K562 (cell line): ENCODE measurements around the gene LGI4. TPM values are rescaled to one million over a fixed set of nuclear protein-coding genes. Genes with fewer than 3 reads are reported as not detected.

Experiments used
- ATAC-seq: fragments of 200-7000 bp; cut with Tn5 transposase; 3 replicates; pipeline ENCODE4 v1.9.1; 2020; ENCODE audit warnings: moderate library complexity
- BruUV-seq: library from RNA; stranded (reverse); fragments of 400-500 nt; replicated peaks from 2 replicates; lab custom pipeline; 2021; lab: Mats Ljungman, UMichigan
- CTCF ChIA-PET: fragments of 300-600 bp; formaldehyde crosslinking; extraction: SDS; loops from one replicate; lab custom pipeline; 2021; ENCODE audit warnings: low intra/inter-chr PET ratio; lab: Yijun Ruan, JAX
- POLR2A ChIA-PET: fragments of 300-600, 350-650 bp; sonication (Branson Sonifier 250); formaldehyde crosslinking; extraction: SDS; loops from one replicate; lab custom pipeline; 2021; ENCODE audit warnings: antibody characterized with exemption, inconsistent platforms; lab: Yijun Ruan, JAX
- DNase-seq, 4 experiments: peaks; one replicate each; pipeline versions ENCODE4 v3.0.0 to v3.0.0-alpha.2; 2011 to 2018; ENCODE audit warnings: low spot score in 3 of 4, mixed read lengths in 3 of 4; ENCODE audit errors: extremely low read depth in 1 of 4
- FAIRE-seq: peaks from 2 replicates; lab custom pipeline; 2011; peaks lifted over from hg19 to GRCh38; lab: Jason Lieb, UNC
- H2AFZ ChIP-seq: 2 replicates; pipeline ENCODE4 v1.6.0; 2011; ENCODE audit warnings: low read depth, low read length, control low read depth, inconsistent platforms
- H3K27ac ChIP-seq: fragments of 200-600 bp; 3 replicates; pipeline ENCODE4 v1.8.0; 2011; ENCODE audit warnings: low read depth, mild to moderate bottlenecking, control low read depth, inconsistent platforms, low read length, moderate library complexity, mixed read lengths; ENCODE audit errors: extremely low read depth
- H3K27me3 ChIP-seq, 2 experiments: fragments of 300-600 bp in 1 of 2; 2 replicates in 1 of 2; 3 replicates in 1 of 2; pipeline versions ENCODE4 v1.6.0 to v1.8.0; 2011; ENCODE audit warnings: inconsistent platforms in 2 of 2, low read length in 2 of 2, mild to moderate bottlenecking in 1 of 2, mixed read lengths in 1 of 2, moderate library complexity in 1 of 2; ENCODE audit not compliant: control insufficient read depth in 2 of 2, insufficient read depth in 2 of 2
- H3K36me3 ChIP-seq: fragments of 300-600 bp; 3 replicates; pipeline ENCODE4 v1.8.0; 2011; ENCODE audit warnings: mild to moderate bottlenecking, low read length, inconsistent platforms; ENCODE audit not compliant: control insufficient read depth, insufficient read depth
- H3K4me1 ChIP-seq, 2 experiments: fragments of 200-600 bp in 1 of 2; replicated peaks in 1 of 2; 2 replicates in 1 of 2; 3 replicates in 1 of 2; pipeline versions ENCODE4 v1.5.1 to v1.8.0; 2011; ENCODE audit warnings: inconsistent platforms in 2 of 2, low read length in 2 of 2, mild to moderate bottlenecking in 1 of 2, mixed read lengths in 1 of 2, moderate library complexity in 1 of 2; ENCODE audit not compliant: control insufficient read depth in 2 of 2, insufficient read depth in 2 of 2
- H3K4me2 ChIP-seq: 2 replicates; pipeline ENCODE4 v1.6.1; 2011; ENCODE audit warnings: low read length, control low read depth, inconsistent platforms, mixed read lengths; ENCODE audit not compliant: insufficient read depth
- H3K4me3 ChIP-seq: fragments of 200-600 bp; sonication (generic), shearing (Covaris generic); 2 replicates; pipeline ENCODE4 v1.5.1; 2016; ENCODE audit warnings: control low read depth, inconsistent platforms
- H3K79me2 ChIP-seq: fragments of 200-600 bp; 3 replicates; pipeline ENCODE4 v1.8.0; 2011; ENCODE audit warnings: low read length, inconsistent platforms; ENCODE audit not compliant: control insufficient read depth, insufficient read depth
- H3K9ac ChIP-seq, 2 experiments: 2 replicates each; pipeline versions ENCODE4 v1.6.0 to v1.6.1; 2011; ENCODE audit warnings: low read depth in 2 of 2, low read length in 2 of 2, control low read depth in 1 of 2, inconsistent platforms in 1 of 2, mild to moderate bottlenecking in 1 of 2, mixed read lengths in 1 of 2; ENCODE audit not compliant: insufficient read depth in 1 of 2
- H3K9me1 ChIP-seq: one replicate; pipeline ENCODE4 v1.6.0; 2011; ENCODE audit warnings: inconsistent platforms, mild to moderate bottlenecking, low read length, moderate library complexity; ENCODE audit not compliant: control insufficient read depth, insufficient read depth
- H3K9me3 ChIP-seq: replicated peaks from 2 replicates; pipeline ENCODE4 v1.5.1; 2011; ENCODE audit warnings: low read depth, low read length, inconsistent platforms; ENCODE audit not compliant: control insufficient read depth, insufficient read depth
- H4K20me1 ChIP-seq: replicated peaks from 2 replicates; pipeline ENCODE4 v1.6.1; 2011; ENCODE audit warnings: low read length, inconsistent platforms, mixed read lengths; ENCODE audit not compliant: control insufficient read depth, insufficient read depth
- CBFA2T2 ChIP-seq: fragments of 450-650 bp; conservative IDR thresholded peaks from 2 replicates; pipeline ENCODE4 v1.6.1; 2017; ENCODE audit warnings: mild to moderate bottlenecking
- EWSR1 ChIP-seq: fragments of 450-650 bp; IDR thresholded peaks from 2 replicates; pipeline ENCODE4 v1.6.1; 2018; ENCODE audit warnings: borderline replicate concordance, mild to moderate bottlenecking, low read depth, moderate library complexity; ENCODE audit not compliant: partially characterized antibody
- MECOM ChIP-seq: fragments of 250-450 bp; sonication (Bioruptor Pico); IDR thresholded peaks from 2 replicates; pipeline ENCODE4 v1.8.0; 2022; ENCODE audit warnings: inconsistent platforms
- PHF8 ChIP-seq: fragments of 200-600 bp; sonication (generic); IDR thresholded peaks from 2 replicates; pipeline ENCODE4 v1.6.1; 2012; ENCODE audit warnings: mixed run types, mild to moderate bottlenecking, inconsistent platforms, low read length, moderate library complexity, borderline replicate concordance
- RBM17 ChIP-seq: fragments of 200-400 bp; formaldehyde crosslinking; IDR thresholded peaks from 2 replicates; pipeline ENCODE4 v1.6.1; 2017; ENCODE audit warnings: low read depth, mild to moderate bottlenecking, low read length, borderline replicate concordance
- SAFB ChIP-seq: fragments of 200-400 bp; formaldehyde crosslinking; IDR thresholded peaks from 2 replicates; pipeline ENCODE4 v1.6.1; 2017; ENCODE audit warnings: low read depth, low read length, borderline replicate concordance
- SMC3 ChIP-seq: conservative IDR thresholded peaks from 2 replicates; pipeline ENCODE4 v1.6.1; 2011; ENCODE audit warnings: low read depth, low read length, improper control_type of control experiment; ENCODE audit not compliant: insufficient read depth
- SOX6 ChIP-seq: fragments of 450-650 bp; IDR thresholded peaks from 2 replicates; pipeline ENCODE4 v1.6.1; 2014; ENCODE audit warnings: mild to moderate bottlenecking
- TEAD4 ChIP-seq, 2 experiments: sonication (generic) in 1 of 2; formaldehyde crosslinking in 1 of 2; IDR thresholded peaks; 2 replicates each; pipeline versions ENCODE4 v1.6.1 to v1.8.0; 2012 to 2022; ENCODE audit warnings: borderline replicate concordance in 1 of 2, inconsistent platforms in 1 of 2, low read length in 1 of 2, mild to moderate bottlenecking in 1 of 2, missing genetic modification reagents in 1 of 2
- ZNF212 ChIP-seq: fragments of 450-650 bp; formaldehyde crosslinking; IDR thresholded peaks from 2 replicates; pipeline ENCODE4 v1.4.0; 2020; ENCODE audit warnings: mild to moderate bottlenecking
- WGBS: fragments of 100-300 bp; shearing (Covaris generic); methylation state at CpG from one replicate; pipeline ENCODE4 v1.1.6; 2016; ENCODE audit warnings: low coverage, mixed read lengths; ENCODE audit not compliant: insufficient coverage; ENCODE audit errors: missing lambda C conversion rate; 5-methylcytosine and 5-hydroxymethylcytosine counted together
- in situ Hi-C: fragments of 300-500 bp; cut with MboI; formaldehyde crosslinking; loops from 4 replicates; pipeline ENCODE4 v1.15.0; 2018; ENCODE audit warnings: inconsistent platforms, mixed read lengths
- intact Hi-C: fragments of 100-400 bp; cut with micrococcal nuclease; formaldehyde crosslinking; loops from 2 replicates; pipeline ENCODE4 v1.14.2; 2022
- polyA plus RNA-seq, 8 experiments: library from polyadenylated mRNA; depleted of rRNA in 4 of 8; stranded (reverse) in 5 of 8; unstranded in 3 of 8; fragments of >200 nt; fragmentation: Nextera tagmentation in 2 of 8; fragmentation: Illumina TruSeq in 1 of 8; extraction: Ambion mirVana in 2 of 8; extraction: Trizol in 1 of 8; gene quantifications; 2 replicates each; pipeline versions ENCODE4 v1.2.1 to v1.2.3, GENCODE V29; 2011 to 2014; ENCODE audit warnings: inconsistent platforms in 1 of 8, missing spikeins in 1 of 8
- total RNA-seq, 7 experiments: library from RNA; depleted of rRNA in 6 of 7; stranded (reverse); fragments of >200 nt in 6 of 7; fragmentation: Illumina TruSeq in 2 of 7; extraction: Trizol in 2 of 7; gene quantifications; 2 replicates each; pipeline versions ENCODE4 v1.2.1 to v1.2.3, GENCODE V29; 2011 to 2021; ENCODE audit warnings: low replicate concordance in 1 of 7

The LGI4 gene
- total and polyA plus RNA-seq, 9 of the 15 experiments (the other 6 are each of a cell fraction or from before 2014, with no cell fraction given): 0.14 to 0.30 (median 0.24) TPM; not detected in 4

GRCh38 chr19:35094656-35095055, 40.2 kb downstream of the LGI4 start:
- WGBS: 45% methylated on average over 4 of the region's 4 CpGs
- BruUV-seq: no TSS peak
- no peak overlapping the region for H2AFZ ChIP-seq
- H3K27ac ChIP-seq: no peak overlapping the region
- H3K9me1 ChIP-seq: no peaks in the 10 kb centered on the region
- ChIA-PET CTCF (no interaction called here), POLR2A (no interaction called here)
- no peak for DNase-seq
- no peaks in the 10 kb centered on the region for H3K79me2 ChIP-seq
- no peaks in the 10 kb centered on the region for H3K9me3 ChIP-seq
- intact Hi-C loops: loop anchor here (10.0 kb wide), 1 partner anchor 50 kb away; the partner anchor contains the start of gene HPN
- no peak overlapping the region for H3K4me2 ChIP-seq
- no peak for TF ChIP-seq RBM17
- no peak for TF ChIP-seq PHF8
- no peak for TF ChIP-seq TEAD4 (IDR thresholded peaks at IDR 0.05; ENCODE audit: low read length)
- no peak for TF ChIP-seq TEAD4 (CRISPR knock-in tag; IDR thresholded peaks at IDR 0.05; ENCODE audit: borderline replicate concordance)
- TF ChIP-seq MECOM (CRISPR knock-in tag): no peak
- TF ChIP-seq SOX6: no peak
- TF ChIP-seq ZNF212 (CRISPR knock-in tag): no peak
- no peak for TF ChIP-seq SMC3
- no peak for TF ChIP-seq SAFB
- no peak for TF ChIP-seq EWSR1
- no peak for TF ChIP-seq CBFA2T2
- no peak overlapping the region for H3K9ac ChIP-seq
- no peaks in the 10 kb centered on the region for H3K36me3 ChIP-seq
- no peak overlapping the region for H3K4me3 ChIP-seq
- FAIRE-seq: no peak
- no peak for ATAC-seq
- H3K27me3 ChIP-seq: no peaks in the 10 kb centered on the region
- H3K4me1 ChIP-seq: peaks cover 12 to 51% of the 10 kb centered on the region in 2 experiments; a peak in 4 of 5 replicates
- in situ Hi-C loops: no loop called here
- H4K20me1 ChIP-seq: no peaks in the 10 kb centered on the region
